GM21367 (cell line): ENCODE data around the gene PTGER1.
"Not testable (repeated sequence)": the region's sequence is repeated elsewhere in the genome, so short reads cannot be mapped to it uniquely, and the experiment has no call there.

ENCODE experiments used
- ATAC-seq: cut with Tn5 transposase; IDR thresholded peaks from one replicate; pipeline ENCODE4 v1.9.1; 2021; ENCODE audit not compliant: unreplicated experiment

PTGER1 gene, protein sequence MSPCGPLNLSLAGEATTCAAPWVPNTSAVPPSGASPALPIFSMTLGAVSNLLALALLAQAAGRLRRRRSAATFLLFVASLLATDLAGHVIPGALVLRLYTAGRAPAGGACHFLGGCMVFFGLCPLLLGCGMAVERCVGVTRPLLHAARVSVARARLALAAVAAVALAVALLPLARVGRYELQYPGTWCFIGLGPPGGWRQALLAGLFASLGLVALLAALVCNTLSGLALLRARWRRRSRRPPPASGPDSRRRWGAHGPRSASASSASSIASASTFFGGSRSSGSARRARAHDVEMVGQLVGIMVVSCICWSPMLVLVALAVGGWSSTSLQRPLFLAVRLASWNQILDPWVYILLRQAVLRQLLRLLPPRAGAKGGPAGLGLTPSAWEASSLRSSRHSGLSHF

DNA sequence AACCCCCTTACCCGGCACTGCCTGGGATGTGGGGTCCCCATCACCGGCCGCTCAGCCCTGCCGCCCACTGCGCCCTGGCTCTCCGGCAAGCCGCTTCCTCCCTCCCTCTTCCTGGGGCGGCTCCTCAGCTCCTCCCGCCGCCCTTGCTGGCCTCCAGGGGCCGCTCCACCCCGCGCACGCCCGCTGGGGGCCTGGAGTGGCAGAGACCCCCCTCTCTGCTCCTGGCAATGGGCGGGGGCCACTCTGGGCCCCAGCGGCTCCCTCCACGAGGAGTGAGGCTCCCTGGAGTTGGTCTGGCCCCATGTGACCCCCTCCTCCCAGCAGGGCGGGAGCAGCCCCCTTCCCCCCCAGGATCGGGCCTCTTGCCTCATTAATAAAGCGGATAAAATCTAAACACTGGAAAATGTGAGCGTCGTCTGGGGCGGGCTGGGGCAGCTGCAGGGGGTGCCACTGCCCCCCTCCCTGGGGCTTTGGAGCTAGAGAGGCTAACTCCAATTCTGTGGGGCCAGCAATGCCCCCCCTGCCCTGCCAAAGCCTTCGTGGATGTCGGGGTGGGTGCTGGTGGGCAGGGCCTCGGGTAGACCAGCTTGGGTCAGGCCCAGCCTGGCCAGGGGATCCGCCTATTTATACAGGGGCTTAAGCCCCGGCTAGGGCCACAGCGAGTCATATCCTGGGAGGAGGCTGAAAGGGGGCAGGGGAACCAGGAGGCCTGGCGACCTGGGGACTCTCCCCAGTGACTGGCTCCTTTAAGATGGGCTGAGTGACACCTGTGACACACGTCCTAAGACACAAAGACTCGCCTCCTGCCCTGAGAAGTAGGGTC is at the start of gene PTGER1:
TSS of gene PTGER1 (minus strand) at position 104 of the 823 bp plus-strand sequence. CDS start 1,034 bp downstream, outside the sequence.
- ATAC-seq, result no peak

DNA sequence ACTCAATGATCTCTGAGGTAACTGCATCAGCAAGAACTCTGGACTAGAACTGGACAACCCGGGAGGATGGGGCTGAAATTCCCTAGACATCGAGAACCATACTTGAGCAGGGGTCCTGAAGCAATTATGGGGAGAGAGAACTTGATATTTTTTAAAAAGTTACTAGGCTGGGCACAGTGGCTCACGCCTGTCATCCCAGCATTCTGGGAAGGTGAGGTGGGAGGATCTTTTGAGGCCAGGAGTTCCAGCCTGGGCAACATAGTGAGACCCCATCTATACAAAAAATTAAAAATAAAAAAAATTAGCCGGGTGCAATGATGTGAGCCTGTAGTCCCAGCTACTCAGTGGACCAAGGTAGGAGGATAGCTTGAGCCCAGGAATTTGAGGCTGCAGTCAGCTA is 45.4 kb upstream of the PTGER1 start:
- no peak for ATAC-seq

DNA sequence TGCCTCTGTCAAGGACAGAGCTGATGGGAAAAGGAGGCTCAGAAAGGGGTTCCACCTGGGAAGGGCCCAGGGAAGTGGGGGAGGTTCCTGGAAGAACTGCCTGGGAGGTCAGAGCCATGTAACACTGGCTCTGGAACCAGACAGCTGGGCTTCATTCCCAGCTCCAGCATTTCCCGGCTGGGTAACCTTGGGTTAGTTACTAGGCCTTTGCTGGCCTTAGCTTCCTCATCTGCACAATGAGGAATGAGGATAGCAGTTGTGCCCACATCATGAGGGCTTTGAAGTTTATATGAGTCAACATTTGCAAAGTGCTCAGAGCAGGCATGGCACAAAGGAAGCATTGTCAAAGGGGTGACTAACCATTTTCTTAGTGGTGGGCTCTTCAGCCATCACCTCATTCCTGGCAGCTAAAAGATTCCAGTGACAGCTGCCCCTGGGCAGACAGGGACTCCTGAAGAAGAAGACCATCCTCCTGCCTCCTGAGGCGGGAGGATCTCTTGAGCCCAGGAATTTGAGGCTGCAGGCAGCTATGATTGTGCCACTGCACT is 44.8 kb upstream of the PTGER1 start:
- no peak for ATAC-seq

DNA sequence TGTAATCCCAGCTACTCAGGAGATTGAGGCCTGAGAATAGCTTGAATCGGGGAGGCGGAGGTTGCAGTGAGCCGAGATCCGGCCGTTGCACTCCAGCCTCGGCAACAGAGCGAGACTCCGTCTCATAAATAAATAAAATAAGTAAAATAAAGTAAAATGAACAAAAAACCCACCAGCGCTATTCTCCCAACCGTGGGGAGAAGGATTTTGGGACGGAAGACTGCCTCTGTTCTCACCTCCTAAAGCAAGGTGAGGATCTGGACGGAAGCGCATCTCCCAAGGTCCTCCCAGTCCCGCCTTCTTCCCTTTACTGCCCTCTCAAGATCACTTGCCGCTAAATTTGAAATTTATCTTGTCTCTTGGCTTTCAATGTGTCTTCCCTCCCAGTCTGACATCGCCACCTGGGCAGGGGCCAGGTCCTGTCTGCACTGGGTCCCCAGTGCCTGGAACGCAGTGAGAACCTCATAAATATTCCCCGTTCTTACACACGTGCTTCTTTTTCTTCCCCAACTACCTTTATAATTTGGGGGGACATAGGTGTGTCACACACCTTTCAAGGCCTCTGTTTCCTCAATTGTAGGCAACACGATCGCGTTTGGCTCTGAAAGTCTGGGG is 44.2 kb upstream of the PTGER1 start:
- no peak for ATAC-seq

DNA sequence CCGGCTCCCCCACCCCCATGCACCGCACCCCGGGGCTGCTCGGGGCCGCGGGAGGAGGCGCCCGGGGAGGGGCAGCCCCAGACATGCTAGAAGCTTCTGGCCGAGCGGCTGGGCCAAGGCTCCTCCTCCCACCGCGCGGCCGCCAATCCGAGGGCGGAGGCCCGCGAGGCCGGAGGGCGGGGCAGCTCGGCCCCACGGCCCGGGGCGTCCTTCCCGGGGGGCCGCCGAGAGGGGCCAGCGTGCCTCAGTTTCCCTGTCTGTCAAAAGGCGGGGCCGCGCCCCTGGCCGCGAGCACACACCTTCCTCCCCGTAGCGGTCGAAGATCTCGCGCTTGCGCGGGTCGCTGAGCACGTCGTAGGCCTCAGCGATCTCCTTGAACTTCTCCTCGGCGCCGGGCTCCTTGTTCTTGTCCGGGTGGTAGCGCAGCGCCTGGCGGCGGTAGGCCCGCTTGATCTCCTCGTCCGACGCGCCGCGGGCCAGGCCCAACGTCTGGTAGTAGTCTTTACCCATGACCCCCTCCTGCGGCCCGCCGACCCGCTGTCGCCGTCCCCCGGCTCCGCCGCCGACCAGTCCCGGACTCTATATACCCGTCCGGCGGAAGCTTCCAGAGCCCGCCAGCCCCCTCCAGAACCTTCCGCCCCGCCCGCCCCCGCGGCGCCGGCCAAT is 42.8 kb upstream of the PTGER1 start, which contains the start of gene DNAJB1:
TSS of gene DNAJB1 (minus strand) at position 558 of the 666 bp plus-strand sequence. CDS start at position 510, 48 bp downstream.
- peak; percentile 47 for ATAC-seq

DNA sequence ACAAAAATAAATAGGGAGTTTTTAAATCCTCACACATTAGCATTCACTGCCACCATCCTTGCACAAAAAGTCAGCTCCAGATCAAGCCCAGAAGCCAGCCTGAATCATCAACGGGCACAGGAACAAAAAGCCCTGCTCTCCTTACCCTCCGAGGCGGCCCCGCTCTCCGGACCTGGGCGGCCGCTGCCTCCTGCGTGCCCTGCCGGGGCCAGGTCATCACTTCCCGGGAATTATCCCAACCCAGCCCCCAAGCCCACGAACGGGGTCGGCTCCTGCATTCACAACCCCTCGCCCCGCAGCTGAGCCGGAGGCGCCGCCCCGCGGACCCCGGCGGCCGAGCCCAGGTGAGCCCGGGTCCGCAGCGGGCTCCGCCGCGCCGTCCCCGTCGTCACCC is 42.3 kb upstream of the PTGER1 start:
- peak; percentile 0 for ATAC-seq

DNA sequence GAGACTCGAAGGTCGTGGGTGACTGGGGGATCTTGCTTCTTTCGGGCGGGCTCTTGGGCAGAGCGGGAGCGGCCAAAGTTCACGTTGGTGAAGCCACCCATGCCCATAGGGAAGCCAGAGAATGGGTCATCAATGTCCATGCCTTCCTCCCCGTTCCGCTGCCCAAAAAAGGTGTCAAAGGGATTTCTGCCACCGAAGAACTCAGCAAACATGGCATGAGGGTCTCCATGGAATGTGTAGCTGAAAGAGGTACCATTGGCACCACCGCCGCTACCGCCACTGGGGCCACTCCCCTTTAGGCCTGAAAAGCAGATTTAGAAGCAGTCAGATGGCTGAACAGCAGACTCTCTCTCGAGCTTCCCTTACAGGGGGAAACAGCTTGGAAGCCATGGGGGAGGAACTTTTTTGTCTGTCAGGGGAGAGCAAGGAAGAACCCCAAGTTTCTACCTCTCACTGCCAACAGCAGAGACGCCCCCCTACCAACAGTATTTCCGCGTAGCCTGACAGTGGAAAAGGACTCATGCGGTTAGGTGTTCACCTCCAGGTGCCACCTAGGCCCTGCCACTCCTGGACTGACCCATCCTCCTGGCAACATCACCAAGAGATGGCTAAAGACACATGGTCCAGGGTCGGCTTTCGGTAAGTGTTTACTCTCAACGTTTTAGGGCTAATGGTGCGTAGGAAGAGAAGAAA is 41.7 kb upstream of the PTGER1 start:
- ATAC-seq, result no peak

DNA sequence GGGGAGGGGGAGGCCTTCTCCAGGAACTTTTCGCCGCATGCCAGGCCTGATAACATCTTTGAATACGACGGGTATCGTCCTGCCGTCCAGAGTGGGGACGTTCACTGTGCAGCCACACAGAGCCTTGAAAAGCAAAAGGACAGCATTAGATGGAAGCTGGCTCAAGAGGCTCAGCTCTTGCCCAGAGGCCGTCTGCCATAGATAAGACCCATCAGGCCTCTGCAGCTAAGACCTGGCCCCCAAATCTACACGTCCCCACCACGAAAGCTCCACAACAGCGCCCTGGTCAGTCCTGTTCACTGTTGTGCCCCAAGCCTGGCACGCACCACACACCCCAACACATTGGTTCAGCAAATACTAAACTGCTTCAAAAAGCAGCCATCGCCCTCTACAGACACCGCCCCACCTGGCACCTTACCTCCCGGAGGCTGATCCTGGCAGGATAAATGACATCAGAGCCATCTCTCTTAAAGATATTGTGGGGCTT is 40.9 kb upstream of the PTGER1 start:
- ATAC-seq, result no peak

DNA sequence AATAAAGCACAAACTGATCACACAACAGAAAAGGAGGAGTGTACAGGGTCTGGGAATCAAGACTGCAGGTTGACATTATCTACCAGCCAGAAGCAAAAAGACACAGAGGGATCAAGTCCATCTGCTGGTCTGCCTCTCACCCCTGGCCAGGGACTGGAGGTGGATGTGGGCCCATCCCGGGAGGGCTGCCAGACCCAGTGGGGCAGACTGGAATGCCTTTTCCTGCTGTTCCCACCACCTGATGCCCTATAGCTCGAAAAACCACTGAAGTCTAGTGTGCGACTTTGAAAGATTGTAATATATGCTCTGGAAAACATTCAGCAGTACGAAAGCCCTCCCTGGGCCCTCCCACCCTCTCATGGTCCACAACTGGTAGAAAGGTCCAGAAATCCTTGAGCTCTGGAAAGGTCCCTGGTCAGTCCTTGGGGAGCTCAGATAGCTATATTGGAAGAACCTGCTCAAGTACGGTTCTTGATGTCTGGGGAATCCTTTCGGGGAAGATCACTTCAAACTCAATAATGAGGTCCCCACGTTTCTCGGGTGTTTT is 40.4 kb upstream of the PTGER1 start:
- ATAC-seq, result no peak

DNA sequence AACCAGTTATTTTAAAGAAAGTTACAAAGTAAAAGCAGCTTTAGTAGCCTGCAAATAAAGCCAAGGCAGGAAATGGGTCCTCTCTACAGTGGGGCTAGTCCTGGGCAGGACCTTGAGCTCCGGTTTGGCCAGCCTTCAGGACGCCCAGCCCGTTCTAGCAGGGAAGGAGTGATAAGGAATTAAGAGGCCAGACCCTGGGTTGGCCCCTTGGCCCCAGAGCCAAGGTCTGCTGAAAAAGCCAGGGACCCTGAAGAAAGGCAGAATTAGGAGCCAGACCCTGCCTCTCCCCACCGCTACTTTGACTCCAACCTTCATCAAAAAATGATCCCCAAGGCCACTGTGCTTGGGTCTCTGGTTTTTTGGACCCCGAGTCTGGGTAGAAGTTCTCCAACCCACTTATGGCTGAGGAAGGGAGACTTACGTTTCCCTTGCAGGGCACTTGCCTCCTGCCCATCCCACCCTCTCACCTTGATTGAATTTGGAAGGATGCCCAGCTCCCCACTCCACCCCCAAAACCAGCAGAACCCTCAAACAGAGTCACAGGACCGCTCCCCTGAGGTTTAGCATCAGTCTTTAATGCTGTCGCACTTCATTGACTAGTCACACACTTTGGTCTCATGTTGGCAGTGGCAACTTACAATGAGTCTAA is 39.2 kb upstream of the PTGER1 start:
- ATAC-seq, result no peak

DNA sequence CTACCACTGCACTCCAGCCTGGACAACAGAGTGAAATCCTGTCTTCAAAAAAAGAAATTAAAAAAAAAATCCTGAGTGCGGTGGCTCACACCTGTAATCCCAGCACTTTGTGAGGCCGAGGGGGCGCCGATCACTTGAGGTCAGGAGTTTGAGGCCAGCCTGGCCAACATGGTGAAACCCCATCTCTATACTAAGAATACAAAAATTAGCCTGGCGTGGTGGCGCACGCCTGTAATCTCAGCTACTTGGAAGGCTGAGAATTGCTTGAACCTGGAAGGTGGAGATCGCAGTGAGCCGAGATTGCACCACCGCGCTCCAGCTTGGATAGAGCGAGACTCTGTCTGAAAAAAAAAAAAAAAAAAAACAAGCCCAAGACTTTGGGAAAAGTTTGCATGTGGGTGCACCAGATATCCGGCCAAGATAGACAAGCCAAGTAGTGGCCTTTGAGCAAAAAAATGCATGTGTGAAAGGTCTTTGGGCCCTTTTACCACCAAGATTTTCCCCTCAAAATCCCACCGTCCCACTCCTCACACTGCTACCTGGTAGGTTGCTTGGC is 37.3 kb upstream of the PTGER1 start:
- ATAC-seq, result no peak

DNA sequence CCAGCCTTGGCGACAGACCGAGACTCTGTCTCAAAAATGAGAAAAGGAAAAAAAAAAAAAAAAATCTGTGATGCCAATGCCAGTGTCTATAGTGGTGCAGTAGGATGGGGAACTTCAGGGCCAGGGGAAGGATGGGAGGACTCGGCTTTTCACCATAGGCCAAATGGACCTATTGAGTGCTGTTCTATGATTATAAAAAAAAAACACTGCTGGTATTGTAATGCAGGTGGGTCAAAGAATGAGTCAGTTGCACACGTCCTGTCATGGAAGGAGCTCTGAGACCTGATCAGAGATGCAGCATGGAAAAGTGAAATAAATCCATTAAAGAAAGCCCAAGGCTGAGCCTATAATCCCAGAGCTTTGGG is 36.1 kb upstream of the PTGER1 start:
- no peak for ATAC-seq

DNA sequence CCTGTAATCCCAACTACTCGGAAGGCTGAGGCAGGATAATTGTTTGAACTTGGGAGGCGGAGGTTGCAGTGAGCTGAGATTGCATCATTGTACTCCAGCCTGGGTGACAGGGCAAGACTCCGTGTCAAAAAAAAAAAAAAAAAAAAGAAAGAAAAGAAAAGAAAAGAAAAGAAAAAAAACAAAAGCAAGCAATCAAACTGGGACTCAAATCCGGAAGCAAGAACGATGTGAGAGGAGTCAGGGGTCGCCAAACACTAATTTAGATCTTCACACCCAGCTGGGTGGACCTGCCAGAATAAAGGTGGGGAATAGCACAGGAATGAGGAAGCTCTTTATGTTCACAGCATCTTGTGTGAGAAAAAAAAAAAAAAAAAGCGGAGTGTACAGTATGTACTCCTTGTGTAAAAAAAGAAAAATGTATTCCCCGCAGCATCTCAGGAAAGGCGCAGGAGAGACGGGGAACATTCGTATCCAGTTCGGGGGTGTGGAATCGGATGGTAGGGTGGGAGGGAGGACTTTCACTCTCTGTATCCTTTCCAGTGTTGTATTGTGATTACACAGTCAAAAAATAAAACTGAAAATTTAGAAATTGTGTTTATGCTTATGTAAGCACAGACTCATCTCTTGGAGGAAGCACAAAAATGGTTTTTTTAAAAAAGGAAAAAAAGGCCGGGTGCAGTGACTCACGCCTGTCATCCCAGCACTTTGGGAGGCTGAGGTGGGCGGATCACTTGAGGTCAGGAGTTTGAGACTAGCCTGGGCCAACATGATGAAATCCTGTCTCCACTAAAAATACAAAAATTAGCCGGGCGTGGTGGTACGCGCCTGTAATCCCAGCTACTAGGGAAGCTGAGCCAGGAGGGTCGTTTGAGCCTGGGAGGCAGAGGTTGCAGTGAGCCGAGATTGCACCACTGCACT is 35.4 kb upstream of the PTGER1 start:
- no peak for ATAC-seq

DNA sequence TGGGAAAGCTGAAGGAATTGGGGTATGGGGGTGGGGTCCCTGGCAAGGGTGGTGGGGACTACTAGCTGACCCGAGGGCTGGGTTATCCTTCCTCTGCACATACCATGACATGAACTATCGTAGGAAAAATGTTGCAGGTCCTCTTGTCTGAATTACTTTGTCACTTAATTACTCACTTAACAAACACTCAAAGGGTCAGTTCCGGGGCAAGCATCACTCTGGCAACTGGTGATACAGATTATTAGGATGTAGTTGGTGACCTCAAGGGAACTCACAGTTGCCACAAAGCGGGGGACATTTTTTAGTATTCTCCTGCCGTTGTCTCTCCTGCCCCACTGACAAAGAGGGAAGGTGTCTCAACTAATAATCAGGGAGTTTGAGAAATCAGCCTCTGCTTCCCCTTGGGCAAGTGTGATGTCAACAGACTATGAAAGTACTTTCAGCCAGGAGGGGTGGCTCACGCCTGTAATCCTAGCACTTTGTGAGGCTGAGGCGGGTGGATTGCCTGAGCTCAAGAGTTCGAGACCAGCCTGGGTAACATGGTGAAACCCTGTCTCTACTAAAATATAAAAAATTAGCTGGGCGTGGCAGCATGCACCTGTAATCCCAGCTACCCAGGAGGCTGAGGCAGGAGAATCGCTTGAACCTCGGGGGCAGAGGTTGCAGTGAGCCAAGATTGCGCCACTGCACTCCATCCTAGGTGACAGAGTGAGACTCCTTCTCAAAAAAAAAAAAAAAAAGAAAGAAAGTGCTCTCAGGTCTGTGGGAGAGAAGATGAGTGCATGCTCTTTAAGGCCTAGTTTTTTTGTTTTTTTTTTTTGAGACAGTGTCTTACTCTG is 32.8 kb upstream of the PTGER1 start:
- ATAC-seq, result no peak

DNA sequence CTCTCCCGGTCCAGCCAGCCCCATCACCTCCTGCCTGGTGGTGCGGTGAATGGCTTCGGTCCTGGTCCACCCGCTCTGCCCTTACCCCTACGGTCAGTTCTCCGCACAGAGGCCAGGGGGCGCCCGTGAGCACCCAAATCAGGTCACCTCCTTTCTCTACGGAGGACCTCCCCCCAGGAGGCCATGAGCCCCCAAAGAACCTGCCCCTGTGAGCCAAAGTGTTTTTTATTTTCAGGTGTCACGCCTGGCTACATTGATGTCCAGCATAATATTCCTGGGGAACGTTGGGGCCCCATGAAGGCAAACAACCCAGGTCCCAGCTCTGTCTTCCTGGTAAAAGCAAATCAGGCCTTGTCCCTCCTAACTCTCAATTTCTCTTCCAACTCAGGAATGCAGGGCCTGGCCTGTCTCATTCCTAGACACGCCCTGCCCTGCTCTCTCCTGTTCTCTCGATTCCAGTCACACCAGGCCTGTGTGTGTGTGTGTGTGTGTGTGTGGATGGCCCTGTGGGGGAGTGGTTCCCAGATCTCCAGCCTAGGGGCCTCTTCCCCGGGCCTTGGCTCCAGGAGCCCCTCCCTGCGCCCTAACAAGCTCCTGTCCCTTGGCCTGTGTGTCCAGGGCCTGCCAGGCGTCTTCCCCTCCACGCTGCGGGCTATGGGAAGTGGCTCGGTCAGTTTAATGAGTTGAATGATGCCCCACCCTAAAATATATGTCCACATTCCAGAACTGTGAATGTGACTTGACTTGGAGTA is 30.5 kb upstream of the PTGER1 start:
- ATAC-seq, result no peak

DNA sequence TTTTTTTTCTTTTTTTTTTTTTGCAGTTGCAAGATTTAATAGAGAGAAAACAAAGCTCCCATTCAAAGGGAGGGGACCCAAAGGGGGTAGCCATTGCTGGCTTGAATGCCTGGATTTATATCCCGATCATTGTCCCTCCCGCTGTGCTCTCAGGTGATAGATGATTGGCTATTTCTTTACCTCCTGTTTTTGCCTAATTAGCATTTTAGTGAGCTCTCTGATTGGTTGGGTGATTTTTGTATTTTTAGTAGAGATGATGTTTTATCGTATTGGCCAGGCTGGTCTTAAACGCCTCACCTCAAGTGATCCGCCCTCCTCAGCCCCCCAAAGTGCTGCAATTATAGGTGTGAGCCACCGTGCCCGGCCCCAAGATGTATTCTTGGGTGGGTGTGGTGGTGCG is 29.4 kb upstream of the PTGER1 start:
- not testable (repeated sequence) for ATAC-seq
